Thyroid gland (tissue), 4 donors: Measurements from ENCODE around the gene CD79B.
"Not testable (repeated sequence)": the region's sequence is repeated elsewhere in the genome, so short reads cannot be mapped to it uniquely, and the experiment has no call there.

Experiments used
- CTCF ChIP-seq, 6 experiments: fragments of 200-600 bp in 3 of 6; fragments of 450-650 bp in 3 of 6; sonication (generic) in 3 of 6; IDR thresholded peaks; one replicate each; pipeline ENCODE4 v1.5.1; 2016 to 2019; ENCODE audit warnings: antibody characterized with exemption in 6 of 6, mild to moderate bottlenecking in 2 of 6, inconsistent platforms in 1 of 6, moderate library complexity in 1 of 6
- POLR2A ChIP-seq, 2 donors: fragments of 450-650 bp; IDR thresholded peaks; one replicate each; pipeline ENCODE4 v1.6.1; 2017; ENCODE audit warnings: antibody characterized with exemption in 2 of 2, mild to moderate bottlenecking in 2 of 2, moderate library complexity in 1 of 2

DNA sequence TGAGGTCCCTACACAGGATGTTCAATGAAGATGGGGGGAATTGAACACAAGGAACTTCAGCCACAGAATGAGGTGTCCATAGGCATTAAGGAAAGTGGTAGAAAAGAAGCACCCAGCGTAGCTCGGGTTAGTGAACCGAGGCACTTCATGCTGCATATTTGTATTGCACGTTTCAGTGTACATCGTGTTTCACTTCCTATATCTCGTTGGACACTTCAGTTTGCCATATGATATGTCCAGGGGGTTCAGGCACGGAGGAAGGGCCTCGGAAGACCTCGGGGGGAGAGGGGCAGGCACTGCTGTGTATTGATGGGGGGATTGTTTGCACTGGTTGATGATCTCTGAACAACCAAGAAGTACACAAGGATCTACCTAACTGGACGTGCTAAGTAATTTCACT is 16.4 kb downstream of the CD79B start:
- TF ChIP-seq CTCF, POLR2A (IDR thresholded peaks at IDR 0.05): not testable (repeated sequence)
